Activated CD4-positive, alpha-beta T cell treated with anti-CD3 and anti-CD28 coated beads for 48 hours (primary cell): ENCODE results near the gene RUNX2.
"Not testable (repeated sequence)": the region's sequence is repeated elsewhere in the genome, so short reads cannot be mapped to it uniquely, and the experiment has no call there.

Source experiments
- DNase-seq: peaks from one replicate; pipeline ENCODE4 v3.0.0-alpha.2; 2020

The RUNX2 gene

DNA sequence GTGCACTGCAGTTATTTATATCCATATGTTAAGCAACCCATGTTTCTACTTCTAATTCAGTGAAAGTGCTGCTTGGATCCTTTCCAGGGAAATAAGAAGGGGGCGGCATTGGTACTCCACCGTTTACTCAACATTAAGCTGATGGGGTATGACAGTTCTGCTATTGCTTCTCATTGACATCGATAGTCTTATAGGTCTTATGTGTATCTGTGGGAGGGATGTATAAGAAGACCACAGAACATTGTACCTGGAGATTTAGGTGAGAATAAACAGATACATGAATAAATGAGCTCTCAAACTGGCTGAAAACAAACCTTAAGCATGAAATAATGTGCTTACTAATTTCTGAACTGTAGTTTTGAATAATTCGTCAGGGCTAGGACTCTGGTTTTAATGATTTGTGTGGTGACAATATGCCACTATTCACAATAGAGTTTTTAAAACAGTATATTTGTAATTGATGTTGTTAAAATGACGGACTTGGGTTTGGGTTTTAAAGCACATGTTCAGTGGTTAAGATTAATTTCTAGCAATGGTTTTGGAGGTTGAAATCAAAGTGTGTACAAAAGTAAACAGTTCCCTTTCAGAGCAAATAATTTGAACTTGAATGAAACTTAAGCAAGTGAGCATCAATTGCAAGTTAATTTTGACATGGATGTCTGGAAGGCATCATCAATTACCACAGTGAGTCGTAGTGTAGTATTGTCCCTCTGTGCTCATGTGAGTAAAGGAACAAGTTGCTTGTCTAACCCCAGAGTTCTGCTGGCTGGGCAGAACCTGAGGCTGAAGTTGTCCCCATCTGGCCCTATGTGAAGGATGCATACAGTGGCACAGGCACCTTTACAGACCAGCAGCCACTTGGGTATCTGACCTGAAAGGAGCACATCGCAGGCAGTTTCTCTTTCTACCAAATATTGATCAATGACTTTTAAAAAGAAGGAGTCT is 134.3 kb downstream of the RUNX2 start:
- DNase-seq, result no peak

DNA sequence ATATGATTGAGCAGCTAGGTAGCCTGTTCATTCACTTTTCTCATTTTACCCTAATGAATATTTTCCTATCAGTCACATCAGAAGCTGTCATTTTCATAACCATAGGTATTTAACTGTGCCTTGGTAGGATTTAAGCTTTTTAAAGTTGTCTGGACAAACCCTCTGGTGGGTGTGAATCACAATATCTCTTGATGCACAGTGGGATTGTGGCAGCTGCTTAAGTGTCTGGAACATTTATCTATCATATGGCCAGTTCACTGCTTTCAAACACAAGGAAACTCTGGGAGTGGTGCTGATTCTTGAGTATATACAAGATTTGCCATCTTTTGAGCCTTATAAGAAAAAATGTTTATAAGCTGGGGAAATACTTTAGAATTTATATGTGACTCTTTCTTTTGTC is 136.6 kb downstream of the RUNX2 start:
- no peak for DNase-seq

DNA sequence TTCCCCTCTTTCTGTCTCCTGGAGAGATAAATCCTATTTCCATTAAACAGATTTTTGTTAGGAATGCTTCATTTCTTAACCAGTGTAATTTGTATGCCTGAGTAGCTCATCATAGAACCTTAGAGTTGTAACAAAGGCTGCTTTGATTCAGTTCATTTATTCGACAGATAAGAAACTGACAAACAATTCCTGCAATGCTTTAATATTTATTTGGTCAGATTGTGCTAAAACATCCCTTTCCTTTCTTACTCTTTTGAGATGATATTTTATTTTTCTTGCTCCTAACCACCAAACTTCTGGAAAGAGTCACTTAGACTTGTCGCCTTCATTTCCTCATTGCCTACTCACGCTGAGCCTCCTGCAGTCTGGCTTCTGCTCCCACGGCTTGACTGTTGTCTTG is 138.6 kb downstream of the RUNX2 start:
- no peak for DNase-seq

DNA sequence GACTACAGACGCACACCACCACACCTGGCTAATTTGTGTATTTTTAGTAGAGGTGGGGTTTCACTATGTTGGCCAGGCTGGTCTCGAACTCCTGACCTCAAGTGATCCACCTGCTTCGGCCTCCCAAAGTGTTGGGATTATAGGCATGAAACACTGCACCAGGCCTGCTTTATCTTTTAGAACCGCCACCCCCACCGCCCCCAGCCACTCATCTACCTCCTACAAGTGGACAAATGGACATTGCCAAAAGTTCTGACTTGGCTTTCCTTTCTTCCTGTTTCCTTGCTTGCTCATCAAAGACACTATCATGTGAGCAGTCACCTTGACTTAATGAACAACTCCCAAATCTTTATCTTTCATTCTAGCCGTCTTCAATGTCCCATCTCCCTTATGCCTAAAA is 139.3 kb downstream of the RUNX2 start:
- DNase-seq, result not testable (repeated sequence)

DNA sequence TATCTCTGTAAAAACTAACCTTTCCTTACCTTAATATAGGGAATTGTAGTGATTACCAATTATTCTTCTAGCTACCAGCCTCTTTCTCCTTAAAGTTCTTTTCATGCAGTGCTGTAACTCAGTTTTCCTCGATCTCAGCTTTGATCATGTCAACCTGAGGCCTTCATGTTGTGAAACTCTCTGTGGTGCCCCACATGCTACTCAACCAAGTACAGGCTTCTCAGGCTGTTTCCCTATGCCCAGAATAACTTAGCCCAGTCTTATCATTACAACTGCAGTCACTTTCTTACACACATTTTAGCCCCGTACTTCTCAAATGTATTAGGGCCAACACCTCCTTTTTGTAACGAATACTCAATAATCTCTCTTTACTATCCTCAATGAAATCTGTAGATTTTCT is 139.7 kb downstream of the RUNX2 start:
- no peak for DNase-seq

DNA sequence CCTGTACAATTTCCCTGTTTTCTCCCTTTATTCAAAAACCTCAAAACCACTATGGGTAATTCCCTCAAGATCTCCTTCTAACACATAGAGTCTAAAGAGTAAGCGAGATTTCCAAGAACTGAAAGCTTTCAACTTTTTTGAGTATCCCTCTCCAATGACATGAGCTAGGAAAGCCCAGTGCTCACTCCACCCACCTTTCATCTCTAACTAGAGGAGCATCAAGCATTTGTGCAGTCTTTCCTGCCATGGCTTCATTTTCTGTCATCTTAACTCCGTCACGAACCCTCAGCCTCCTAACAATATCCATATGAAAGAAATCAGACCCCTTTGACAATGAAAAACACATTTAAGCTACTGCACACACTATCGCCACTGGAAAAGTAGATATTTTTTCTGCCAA is 141.5 kb downstream of the RUNX2 start:
- DNase-seq, result no peak

DNA sequence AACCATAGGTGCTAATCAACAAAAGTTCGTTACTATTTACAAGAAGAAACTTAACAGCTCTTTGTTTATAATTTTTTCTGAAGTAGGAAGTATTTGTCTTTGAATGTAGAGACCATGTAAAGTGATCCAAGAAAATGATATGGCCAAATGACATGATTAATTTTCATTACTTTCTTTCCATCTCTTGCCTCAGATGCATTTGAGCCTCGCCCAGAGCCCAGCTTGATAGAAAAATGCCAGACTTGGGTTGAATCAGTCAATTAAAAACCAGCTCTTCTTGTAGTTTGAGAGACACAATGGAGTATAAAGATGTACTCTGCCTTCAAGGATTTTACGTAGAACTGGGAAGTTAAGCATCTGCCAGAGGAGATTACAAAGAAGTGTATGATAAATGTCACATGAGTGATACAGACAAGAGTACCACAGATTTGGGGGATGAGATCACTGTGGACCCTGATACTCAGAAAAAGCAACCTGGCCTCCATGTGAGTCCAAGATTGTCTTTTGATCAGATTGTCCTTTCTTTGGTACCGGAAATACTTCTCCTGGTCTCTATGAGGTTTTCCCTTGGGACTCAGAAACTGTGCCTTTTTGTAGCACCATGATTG is 142.1 kb downstream of the RUNX2 start:
- no peak for DNase-seq

DNA sequence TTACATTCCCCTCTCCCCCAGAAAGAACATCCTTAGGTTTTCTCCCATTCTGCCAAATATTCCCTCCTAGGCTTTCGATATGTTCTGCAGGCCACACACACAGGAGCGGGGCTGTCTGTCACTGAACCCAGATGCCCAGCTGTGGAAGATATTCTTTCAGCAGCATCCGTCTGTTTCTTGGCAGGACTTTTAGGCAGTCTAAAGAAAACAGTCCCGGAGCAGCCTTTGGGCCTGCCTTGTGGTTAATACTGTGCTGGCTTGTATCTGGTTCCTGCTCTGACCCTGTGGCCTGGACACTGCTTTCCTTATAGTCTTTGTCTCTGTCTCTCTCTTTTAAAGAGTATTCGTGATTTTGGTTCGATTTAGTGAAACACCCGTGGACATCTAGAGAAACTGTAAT is 144.3 kb downstream of the RUNX2 start:
- DNase-seq, result no peak

DNA sequence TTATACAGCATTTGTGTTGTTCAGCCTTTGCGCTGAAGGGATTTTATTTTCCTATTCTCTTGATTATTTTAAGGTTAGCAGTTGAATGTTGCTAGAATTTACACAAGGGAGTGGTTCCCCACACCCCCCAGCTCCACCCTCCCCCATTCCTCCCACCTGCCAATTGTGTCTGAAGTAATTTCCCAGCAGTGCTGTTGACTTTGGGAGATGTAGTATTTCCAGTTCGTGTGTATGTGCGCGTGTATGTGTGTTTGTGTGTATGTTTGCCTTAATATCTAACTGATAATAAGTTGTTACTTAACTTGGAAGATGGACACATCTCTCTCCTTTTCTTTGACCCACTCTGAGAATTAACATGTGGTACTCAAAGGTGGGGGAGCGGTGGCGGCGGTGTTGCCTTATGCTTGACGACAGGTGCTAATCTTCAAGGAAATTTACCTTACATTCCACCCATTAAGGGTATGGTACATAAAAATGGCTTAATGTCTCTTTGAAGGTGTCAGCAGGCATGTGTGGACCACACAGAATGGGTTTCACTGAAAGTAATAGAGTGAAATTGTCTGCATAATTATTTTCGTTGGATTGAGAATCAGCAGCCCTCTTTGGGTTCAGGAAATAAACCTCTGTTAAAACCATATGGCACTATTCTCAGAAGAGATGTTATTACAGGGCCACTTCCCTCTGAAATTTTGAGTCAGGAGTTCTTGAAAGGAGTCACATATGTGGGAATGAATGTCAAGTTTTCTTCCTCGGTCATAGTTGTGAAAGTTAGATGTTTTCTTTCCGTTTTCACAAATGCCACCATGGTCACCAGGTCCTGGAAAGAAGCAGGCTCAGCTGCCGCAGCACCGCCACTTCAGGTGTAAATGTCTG is 145.2 kb downstream of the RUNX2 start:
- DNase-seq, result no peak

DNA sequence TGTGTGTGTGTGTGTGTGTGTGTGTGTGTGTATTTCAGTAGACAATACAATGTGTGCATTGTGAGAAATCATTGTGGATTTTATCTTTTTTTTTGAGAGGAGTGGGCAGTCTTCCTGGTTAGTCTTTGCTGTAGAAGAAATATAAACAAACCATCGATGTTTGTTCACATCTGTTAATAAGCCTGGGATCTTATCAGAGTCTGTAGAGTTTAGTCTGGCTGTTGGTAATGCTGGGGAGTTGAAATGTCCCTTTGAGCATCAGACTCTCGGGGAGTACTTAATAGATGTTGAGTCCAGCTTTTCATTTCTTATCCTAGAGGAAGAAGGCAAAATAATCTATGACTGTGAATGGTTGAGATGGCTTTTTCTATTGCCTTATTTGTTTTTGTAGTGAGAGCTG is 146.2 kb downstream of the RUNX2 start:
- DNase-seq, result no peak

DNA sequence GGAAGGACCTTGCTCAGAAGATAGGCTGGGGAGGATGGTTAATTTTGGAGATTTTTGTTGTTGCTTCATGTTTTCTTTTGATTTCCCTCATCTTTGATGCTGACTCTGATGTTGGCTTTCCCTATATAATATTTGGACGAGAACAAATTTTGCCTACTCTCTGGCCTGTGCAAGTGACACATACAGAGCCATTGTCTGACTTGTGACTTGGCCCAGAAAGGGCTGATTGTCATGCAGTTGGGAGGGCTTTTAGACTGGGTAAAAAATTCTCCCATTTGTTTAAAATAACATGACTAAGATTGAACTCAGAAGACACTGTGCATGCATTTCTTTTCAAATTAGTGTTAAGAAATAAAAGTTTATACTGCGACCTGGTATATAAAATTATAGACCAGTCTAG is 148.2 kb downstream of the RUNX2 start:
- no peak for DNase-seq

DNA sequence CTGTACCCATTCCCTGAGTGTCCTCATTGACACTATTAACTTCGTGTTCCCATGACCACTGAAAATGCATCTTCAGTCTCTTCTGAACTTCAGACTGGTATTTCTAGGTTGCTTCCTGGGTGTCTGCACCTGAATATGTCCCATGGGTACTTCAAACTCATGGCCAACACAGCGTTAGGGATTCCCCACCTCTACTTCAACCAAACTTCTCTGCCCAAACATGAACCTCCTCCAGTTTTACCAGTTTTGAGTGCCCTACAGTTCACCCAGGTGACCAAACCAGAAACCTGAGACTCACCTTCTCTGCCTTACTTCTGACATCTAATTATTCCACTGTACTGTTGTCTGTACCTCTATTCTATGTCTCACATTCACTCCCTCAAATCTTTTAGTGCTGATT is 149.1 kb downstream of the RUNX2 start:
- DNase-seq, result no peak

DNA sequence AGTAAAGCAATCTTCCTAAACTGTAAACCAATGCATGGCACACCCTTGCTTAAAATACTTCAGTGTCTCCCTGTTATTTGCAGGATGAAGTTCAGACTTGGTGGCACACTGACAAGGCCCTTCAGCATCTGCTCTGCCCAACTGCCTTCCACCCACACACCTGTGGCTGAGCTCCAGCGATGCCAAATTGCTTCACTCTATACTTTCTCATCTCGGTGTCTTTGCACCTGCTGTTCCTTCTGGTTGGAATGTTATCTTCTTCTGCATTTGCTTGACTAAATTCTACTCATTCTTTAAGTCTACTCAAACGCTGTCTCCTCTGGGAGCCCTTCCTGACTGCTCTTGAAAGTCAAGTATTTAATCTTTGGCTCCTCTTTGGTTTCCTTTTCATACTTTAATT is 149.7 kb downstream of the RUNX2 start:
- DNase-seq, result peak; percentile 33

DNA sequence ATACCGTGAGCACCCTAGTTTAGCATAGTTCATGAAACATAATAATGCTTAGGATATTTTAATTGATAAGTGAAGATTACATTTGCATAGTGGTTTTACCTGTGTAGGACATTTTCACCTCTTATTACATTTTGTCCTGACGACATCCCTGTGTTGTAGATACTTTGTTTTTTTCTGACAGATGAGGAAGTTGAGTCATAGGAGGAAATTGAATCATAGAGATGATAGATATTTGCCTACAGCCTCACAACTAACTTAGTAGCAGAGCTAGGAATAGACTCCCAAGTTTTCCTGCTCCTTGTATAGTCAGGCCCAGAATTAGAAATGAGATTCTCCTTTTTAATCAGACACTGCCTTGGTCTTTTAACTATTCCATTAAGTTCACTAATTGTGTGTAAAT is 150.1 kb downstream of the RUNX2 start:
- DNase-seq, result no peak

DNA sequence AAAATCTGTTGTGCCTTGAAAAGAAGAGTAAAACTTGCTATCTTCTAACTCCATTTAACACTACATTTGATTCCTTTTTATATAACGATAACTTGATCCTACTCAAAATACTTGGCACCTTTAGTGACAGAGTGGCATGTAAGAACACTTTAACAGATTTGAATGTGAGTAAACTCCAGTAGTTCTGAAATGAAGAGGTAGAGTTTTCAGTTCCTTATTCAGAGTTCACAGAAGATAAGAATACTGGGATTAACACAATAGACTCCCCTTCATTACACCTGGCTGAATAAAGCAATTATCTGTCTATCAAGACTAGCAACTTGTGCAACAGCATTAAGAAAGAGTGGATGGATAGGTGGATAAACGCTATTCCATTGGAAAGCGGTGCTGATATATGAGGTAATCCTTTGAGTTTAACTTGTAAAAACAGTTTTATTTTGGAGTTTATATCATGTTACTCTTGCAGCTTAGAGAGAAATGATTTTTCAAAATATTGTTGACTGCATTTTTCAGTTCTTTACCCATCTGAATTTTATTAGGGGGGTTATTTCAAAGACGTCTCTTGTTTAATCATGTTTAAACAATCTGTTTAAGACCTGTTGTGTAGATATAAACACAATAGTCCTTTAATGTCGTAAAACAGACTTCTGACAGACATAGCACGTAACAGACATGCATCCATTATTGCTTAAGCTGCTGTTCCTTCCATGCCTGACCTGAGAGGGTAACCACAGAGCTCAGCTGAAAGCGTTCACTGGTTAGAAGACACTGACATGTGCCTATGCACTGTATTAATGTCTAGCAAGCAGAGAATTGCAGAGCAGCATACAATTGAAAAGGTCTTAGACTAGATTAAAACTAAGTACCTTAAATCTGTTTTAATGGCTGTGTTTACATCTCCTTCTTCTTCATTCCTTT is 152.0 kb downstream of the RUNX2 start:
- no peak for DNase-seq

DNA sequence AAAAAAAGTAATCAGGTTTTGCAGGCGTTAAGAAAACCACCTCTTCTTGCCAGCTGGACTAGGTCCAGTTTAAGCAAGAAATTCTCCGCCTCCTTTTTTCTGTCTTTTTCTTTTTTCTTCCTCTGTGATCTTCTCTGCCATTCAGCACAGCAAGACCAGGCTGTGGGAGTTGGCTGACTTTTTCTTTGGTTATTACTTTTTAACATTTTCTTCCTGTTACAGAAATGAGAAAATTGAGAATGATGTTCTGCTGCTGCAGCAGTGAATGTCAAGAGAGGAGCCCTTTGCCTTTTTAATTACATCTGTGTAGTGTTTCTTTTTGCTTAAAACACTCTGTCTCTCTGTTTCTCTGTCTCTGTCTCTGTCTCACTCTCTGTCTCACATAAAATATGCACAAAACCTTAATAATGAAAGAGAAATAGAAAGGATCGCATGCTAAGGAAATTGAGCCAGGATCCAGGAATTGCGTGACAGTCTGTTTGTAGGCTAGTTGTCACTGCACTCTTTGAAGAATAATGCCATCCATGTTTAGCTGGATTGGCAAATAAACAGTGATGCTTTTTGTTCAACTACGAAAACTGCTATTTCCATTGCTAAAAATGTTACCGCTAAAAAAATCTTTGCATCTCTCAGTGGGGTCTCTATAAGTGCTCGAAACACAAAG is 152.8 kb downstream of the RUNX2 start:
- DNase-seq, result no peak

DNA sequence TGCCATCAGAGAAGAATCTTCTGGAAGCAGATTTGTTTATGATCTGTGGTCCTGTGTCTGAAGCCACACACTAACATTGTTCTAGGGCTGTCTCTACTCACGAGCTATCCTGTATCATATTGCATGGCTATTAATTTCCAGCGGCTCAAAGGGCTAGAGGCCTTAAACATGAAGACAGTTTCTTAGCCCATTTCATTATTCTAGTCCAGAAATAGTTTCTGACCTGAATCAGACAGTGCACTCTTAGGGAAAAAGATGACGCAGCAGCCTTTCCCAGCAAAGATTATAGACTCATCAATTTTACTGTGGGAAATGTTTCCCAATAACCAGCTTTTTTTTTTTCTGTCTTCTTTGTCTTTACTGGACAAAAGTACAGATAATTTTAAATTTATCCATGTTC is 154.9 kb downstream of the RUNX2 start:
- no peak for DNase-seq

DNA sequence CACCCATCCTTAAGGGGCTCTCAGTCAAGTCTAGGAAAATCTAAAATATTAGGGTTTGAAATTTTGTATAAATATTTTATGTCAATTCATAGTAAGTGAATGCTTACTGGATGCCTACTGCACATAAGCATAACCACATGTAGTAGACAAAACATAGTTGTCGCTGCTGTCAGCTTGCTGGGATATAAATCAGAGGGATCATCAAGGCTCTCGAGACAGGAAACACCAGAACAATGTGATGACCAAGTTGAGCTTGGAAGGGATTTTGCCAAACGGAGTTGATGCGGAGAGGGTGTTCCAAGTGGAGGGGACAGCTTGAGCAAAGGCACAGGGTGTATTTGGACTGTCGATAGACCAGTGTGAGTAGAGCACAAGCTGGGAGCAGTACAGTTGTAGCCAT is 155.4 kb downstream of the RUNX2 start:
- no peak for DNase-seq

DNA sequence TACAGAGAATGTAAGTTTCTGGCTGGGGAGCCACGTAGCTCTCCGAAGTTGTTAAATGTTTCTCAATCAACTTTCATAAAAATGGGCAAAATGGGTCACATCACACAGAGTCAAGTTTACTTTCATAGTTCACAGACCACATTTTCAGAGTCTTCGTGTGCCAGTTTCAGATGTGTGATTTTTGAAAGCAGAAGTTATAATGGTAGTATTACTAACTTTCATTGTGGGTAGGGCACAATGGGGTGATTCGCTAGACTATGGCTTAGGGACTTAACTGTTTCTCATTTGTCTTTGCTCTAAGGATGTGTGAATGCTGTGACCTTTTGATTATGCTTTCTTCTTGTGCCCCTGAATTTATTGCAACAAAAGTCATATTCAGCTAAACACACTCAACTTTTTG is 158.6 kb downstream of the RUNX2 start:
- peak; percentile 35 for DNase-seq

DNA sequence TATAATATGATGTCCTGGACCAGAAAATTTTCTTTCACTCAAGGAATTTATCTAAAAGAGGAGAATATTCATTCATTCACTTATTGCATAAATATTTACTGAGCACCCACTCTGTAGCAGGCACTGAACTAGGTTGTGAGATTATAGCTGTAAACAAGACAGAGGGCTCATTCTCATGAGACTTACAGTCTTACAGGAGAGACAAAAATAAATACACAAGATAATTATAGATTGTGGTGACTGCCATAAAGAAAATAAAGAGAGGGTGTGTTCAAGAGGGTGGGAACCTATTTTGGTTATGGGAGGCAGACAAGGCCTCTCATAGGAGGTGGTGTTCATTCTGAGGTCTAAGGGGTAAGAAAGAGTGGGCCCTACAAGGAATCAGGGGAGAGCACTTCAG is 159.5 kb downstream of the RUNX2 start:
- no peak for DNase-seq

DNA sequence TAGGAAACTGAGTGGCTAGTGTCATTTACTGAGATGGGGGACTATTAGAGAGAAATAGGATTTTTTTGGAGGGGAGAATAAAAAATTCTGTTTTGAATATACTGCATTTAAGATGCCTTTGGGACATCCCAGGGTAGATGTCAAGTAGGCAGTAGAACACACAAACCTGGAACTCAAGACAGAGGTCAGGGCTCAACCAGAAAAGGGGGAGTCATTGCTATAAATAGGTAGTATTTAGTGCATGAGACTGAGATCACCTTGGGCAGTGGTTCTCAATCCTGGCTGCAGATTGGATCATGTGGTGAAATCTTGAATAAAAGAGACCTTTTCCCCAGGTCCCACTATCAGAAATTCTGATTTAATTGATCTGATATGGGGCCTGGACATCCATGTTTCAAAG is 160.1 kb downstream of the RUNX2 start:
- no peak for DNase-seq

DNA sequence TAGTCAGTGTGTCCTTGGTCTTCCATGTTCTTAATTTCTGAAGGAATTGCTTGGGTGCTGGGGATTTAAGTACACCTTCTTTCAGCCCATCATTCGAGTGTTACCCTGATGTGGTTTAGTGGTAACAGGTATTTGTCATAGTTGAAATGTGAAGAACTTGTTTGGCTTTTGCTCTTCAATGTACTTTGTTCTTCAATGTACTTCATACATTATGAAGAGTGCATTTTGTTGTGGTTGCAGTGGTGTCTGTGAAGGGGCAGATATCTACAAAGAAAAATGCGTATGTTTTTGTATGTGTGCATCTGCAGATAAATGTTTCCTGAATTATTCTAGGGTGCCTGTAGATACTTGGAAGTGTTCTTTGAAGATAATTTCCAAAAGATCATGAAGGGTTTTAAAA is 160.8 kb downstream of the RUNX2 start:
- DNase-seq, result no peak
